Panc1 (cell line): ENCODE results near the gene SHROOM3. TPM values are rescaled to one million over a fixed set of nuclear protein-coding genes. Genes with fewer than 3 reads are reported as not detected.
A peak's percentile ranks its signal among the peaks of the same experiment; 100 is the strongest.

ENCODE experiments used
- ATAC-seq: fragments of 200-7000 bp; cut with Tn5 transposase; 2 replicates; pipeline ENCODE4 v1.9.1; 2020; ENCODE audit warnings: mild to moderate bottlenecking, moderate library complexity
- BruUV-seq: library from RNA; stranded (reverse); fragments of 400-500 nt; replicated peaks from 2 replicates; lab custom pipeline; 2021; lab: Mats Ljungman, UMichigan
- CTCF ChIA-PET: fragments of 300-600 bp; sonication (Branson Sonifier 250); formaldehyde crosslinking; loops from one replicate; lab custom pipeline; 2022; ENCODE audit warnings: antibody characterized with exemption; lab: Charles Lee
- POLR2A ChIA-PET: fragments of 300-600 bp; sonication (Branson Sonifier 250); formaldehyde crosslinking; loops from one replicate; lab custom pipeline; 2022; ENCODE audit warnings: antibody characterized with exemption; lab: Charles Lee
- DNase-seq: peaks from one replicate; pipeline ENCODE4 v3.0.0-alpha.2; 2010; ENCODE audit warnings: low read depth, low spot score
- H3K27ac ChIP-seq: 2 replicates; pipeline ENCODE4 v1.5.1; 2011; ENCODE audit warnings: mild to moderate bottlenecking, low read length, inconsistent platforms
- H3K27me3 ChIP-seq: fragments of 200-500 bp; sonication (Bioruptor generic); 2 replicates; pipeline ENCODE4 v1.6.0; 2014; ENCODE audit warnings: low read length, inconsistent platforms; ENCODE audit not compliant: control insufficient read depth, insufficient read depth
- H3K36me3 ChIP-seq: fragments of 200-500 bp; sonication (Bioruptor generic); 2 replicates; pipeline ENCODE4 v1.5.1; 2014; ENCODE audit warnings: inconsistent platforms, mild to moderate bottlenecking, low read length, moderate library complexity; ENCODE audit not compliant: control insufficient read depth, insufficient read depth
- H3K4me1 ChIP-seq: 2 replicates; pipeline ENCODE4 v1.5.1; 2011; ENCODE audit warnings: inconsistent platforms, mild to moderate bottlenecking, low read length, moderate library complexity; ENCODE audit not compliant: control insufficient read depth, insufficient read depth
- H3K4me3 ChIP-seq, 2 experiments: 2 replicates each; pipeline ENCODE4 v1.5.1; 2011 to 2012; ENCODE audit warnings: low read depth in 2 of 2, low read length in 2 of 2, mild to moderate bottlenecking in 2 of 2, inconsistent platforms in 1 of 2, moderate library complexity in 1 of 2
- H3K9me3 ChIP-seq: fragments of 200-500 bp; sonication (Bioruptor generic); 2 replicates; pipeline ENCODE4 v1.5.1; 2014; ENCODE audit warnings: low read depth, mild to moderate bottlenecking, inconsistent platforms, low read length, moderate library complexity; ENCODE audit not compliant: control insufficient read depth, insufficient read depth
- POLR2AphosphoS5 ChIP-seq: IDR thresholded peaks from 2 replicates; pipeline ENCODE4 v1.6.1; 2012; ENCODE audit warnings: mild to moderate bottlenecking, low read depth, low read length, moderate library complexity
- SIN3A ChIP-seq: IDR thresholded peaks from 2 replicates; pipeline ENCODE4 v1.6.1; 2012; ENCODE audit warnings: low read depth, mild to moderate bottlenecking, low read length, moderate library complexity, borderline replicate concordance; ENCODE audit not compliant: insufficient read depth
- TCF7L2 ChIP-seq: IDR thresholded peaks from 2 replicates; pipeline ENCODE4 v1.6.1; 2011; ENCODE audit warnings: mild to moderate bottlenecking, low read depth, low read length, inconsistent platforms
- in situ Hi-C: cut with HindIII; loops from 2 replicates; pipeline ENCODE4 v1.10.0; 2016; ENCODE audit warnings: low sequenced_read_pairs, low pct_unique_long_range_greater_than_20kb
- intact Hi-C: fragments of 100-400 bp; cut with micrococcal nuclease; formaldehyde crosslinking; loops from one replicate; pipeline ENCODE4 v1.10.0; 2022; ENCODE audit not compliant: unreplicated experiment
- total RNA-seq: library from RNA; stranded (reverse); gene quantifications from one replicate; pipeline ENCODE4 v1.2.1, GENCODE V29; 2021; ENCODE audit not compliant: unreplicated experiment
- TF ChIP-seq, protein P1 (sequence below): fragments of 450-650 bp; IDR thresholded peaks from 2 replicates; pipeline ENCODE4 v1.5.1; 2017; ENCODE audit warnings: mild to moderate bottlenecking
- TF ChIP-seq, protein P2 (sequence below), 2 experiments: IDR thresholded peaks; 2 replicates each; pipeline ENCODE4 v1.6.1; 2011 to 2012; ENCODE audit warnings: low read depth in 2 of 2, control low read depth in 1 of 2, low read length in 1 of 2, mild to moderate bottlenecking in 1 of 2, moderate library complexity in 1 of 2; ENCODE audit not compliant: insufficient read depth in 1 of 2

The SHROOM3 gene
- total RNA-seq, 1 experiment from 2014 or later: 7.2 TPM

DNA sequence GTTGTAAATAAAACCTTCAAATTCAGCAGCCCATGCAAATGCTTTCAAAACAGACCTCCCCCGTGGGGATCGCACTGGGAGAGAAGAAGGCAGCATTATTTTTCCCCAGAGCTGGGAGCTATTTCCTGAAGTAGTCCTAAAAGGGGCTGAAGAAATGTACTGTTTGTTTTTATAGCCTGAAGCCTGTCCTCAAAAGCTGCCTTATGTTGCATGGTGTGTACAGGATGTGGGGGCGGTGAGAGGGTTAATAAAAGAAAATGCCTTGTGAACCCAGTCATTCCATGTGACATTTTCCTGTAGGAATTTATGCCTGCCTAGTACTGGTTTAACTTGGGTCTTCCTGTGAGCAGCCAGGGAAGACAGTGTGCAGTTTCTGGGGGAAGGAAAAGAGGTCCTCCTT is 318.8 kb downstream of the SHROOM3 start:
- H3K27me3 ChIP-seq: no peaks in the 10 kb centered on the region
- DNase-seq (no peak), ATAC-seq (peak; percentile 73)
- no TSS peak for BruUV-seq
- no peaks in the 10 kb centered on the region; the same call in 1 of the 2 replicates for H3K4me1 ChIP-seq
- TF ChIP-seq, protein P1, sequence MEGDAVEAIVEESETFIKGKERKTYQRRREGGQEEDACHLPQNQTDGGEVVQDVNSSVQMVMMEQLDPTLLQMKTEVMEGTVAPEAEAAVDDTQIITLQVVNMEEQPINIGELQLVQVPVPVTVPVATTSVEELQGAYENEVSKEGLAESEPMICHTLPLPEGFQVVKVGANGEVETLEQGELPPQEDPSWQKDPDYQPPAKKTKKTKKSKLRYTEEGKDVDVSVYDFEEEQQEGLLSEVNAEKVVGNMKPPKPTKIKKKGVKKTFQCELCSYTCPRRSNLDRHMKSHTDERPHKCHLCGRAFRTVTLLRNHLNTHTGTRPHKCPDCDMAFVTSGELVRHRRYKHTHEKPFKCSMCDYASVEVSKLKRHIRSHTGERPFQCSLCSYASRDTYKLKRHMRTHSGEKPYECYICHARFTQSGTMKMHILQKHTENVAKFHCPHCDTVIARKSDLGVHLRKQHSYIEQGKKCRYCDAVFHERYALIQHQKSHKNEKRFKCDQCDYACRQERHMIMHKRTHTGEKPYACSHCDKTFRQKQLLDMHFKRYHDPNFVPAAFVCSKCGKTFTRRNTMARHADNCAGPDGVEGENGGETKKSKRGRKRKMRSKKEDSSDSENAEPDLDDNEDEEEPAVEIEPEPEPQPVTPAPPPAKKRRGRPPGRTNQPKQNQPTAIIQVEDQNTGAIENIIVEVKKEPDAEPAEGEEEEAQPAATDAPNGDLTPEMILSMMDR: no peak
- TF ChIP-seq, protein P2, sequence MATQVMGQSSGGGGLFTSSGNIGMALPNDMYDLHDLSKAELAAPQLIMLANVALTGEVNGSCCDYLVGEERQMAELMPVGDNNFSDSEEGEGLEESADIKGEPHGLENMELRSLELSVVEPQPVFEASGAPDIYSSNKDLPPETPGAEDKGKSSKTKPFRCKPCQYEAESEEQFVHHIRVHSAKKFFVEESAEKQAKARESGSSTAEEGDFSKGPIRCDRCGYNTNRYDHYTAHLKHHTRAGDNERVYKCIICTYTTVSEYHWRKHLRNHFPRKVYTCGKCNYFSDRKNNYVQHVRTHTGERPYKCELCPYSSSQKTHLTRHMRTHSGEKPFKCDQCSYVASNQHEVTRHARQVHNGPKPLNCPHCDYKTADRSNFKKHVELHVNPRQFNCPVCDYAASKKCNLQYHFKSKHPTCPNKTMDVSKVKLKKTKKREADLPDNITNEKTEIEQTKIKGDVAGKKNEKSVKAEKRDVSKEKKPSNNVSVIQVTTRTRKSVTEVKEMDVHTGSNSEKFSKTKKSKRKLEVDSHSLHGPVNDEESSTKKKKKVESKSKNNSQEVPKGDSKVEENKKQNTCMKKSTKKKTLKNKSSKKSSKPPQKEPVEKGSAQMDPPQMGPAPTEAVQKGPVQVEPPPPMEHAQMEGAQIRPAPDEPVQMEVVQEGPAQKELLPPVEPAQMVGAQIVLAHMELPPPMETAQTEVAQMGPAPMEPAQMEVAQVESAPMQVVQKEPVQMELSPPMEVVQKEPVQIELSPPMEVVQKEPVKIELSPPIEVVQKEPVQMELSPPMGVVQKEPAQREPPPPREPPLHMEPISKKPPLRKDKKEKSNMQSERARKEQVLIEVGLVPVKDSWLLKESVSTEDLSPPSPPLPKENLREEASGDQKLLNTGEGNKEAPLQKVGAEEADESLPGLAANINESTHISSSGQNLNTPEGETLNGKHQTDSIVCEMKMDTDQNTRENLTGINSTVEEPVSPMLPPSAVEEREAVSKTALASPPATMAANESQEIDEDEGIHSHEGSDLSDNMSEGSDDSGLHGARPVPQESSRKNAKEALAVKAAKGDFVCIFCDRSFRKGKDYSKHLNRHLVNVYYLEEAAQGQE (IDR thresholded peaks at IDR 0.05; ENCODE audit: insufficient read depth in 1 of 2, low read depth in 2 of 2, low read length in 1 of 2): no peak
- TF ChIP-seq POLR2AphosphoS5 (no peak), SIN3A (no peak), TCF7L2 (no peak)
- in situ Hi-C loops (no loop called here), intact Hi-C loops (loop anchor here (10.0 kb wide), 1 partner anchor 319 kb away; the partner anchor contains the start of gene SHROOM3)
- H3K9me3 ChIP-seq: peaks cover 3% of the 10 kb centered on the region; the same call in 1 of the 2 replicates
- no peak overlapping the region for H3K4me3 ChIP-seq
- H3K36me3 ChIP-seq: no peaks in the 10 kb centered on the region
- H3K27ac ChIP-seq: peak overlapping the region; percentile 29
- CTCF ChIA-PET: interaction anchor here (0.6 kb wide), 1 partner anchor 127 kb away, joined by 3 read pairs; no protein-coding TSS in a partner anchor
- POLR2A ChIA-PET: no interaction called here

DNA sequence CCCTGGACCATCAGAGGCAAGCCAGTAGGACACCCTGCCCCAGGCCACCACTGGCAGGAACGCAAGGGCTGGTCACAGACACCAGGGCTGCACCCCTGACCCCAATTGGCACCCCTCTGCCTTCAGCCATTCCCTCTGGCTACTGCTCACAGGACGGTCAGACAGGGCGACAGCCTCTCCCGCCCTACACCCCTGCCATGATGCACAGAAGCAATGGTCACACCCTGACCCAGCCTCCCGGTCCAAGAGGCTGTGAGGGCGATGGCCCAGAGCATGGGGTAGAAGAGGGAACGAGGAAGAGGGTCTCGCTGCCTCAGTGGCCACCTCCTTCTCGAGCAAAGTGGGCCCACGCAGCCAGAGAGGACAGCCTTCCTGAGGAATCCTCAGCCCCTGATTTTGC is 319.4 kb downstream of the SHROOM3 start:
- no peak overlapping the region for H3K4me3 ChIP-seq
- no peaks in the 10 kb centered on the region; the same call in 1 of the 2 replicates for H3K4me1 ChIP-seq
- H3K9me3 ChIP-seq: peaks cover 3% of the 10 kb centered on the region; the same call in 1 of the 2 replicates
- DNase-seq (no peak), ATAC-seq (no peak)
- in situ Hi-C loops (no loop called here), intact Hi-C loops (loop anchor here (10.0 kb wide), 1 partner anchor 320 kb away; the partner anchor contains the start of gene SHROOM3)
- BruUV-seq: no TSS peak
- TF ChIP-seq POLR2AphosphoS5 (no peak), SIN3A (no peak), TCF7L2 (no peak)
- TF ChIP-seq, protein P2 (IDR thresholded peaks at IDR 0.05; ENCODE audit: insufficient read depth in 1 of 2, low read depth in 2 of 2, low read length in 1 of 2): no peak
- TF ChIP-seq, protein P1: no peak
- no peaks in the 10 kb centered on the region for H3K36me3 ChIP-seq
- ChIA-PET POLR2A (no interaction called here), CTCF (no interaction called here)
- H3K27me3 ChIP-seq: no peaks in the 10 kb centered on the region
- no peak overlapping the region; the same call in 1 of the 2 replicates for H3K27ac ChIP-seq
